SK-N-SH (cell line): ENCODE data around the gene FZD7. TPM values are rescaled to one million over a fixed set of nuclear protein-coding genes. Genes with fewer than 3 reads are reported as not detected.

Experiments used
- CTCF ChIA-PET: fragments of 300-600, 350-600 bp; formaldehyde crosslinking; extraction: SDS; loops from one replicate; lab custom pipeline; 2021; lab: Yijun Ruan, JAX
- POLR2A ChIA-PET: fragments of 350-600 bp; sonication (Branson Sonifier 250); formaldehyde crosslinking; extraction: SDS; loops from one replicate; lab custom pipeline; 2020; ENCODE audit warnings: antibody characterized with exemption, inconsistent platforms; lab: Yijun Ruan, JAX
- DNase-seq: peaks from one replicate; pipeline ENCODE4 v3.0.0; 2012
- H2AFZ ChIP-seq: fragments of 200-600 bp; sonication (generic); 2 replicates; pipeline ENCODE4 v1.8.1; 2016; ENCODE audit warnings: antibody characterized with exemption, mild to moderate bottlenecking, low read depth
- H3F3A ChIP-seq: fragments of 200-600 bp; sonication (generic); replicated peaks from 2 replicates; pipeline ENCODE3; 2016; ENCODE audit warnings: antibody characterized with exemption, mild to moderate bottlenecking; ENCODE audit not compliant: insufficient read depth
- H3K27ac ChIP-seq, 2 experiments: fragments of 200-500 bp in 1 of 2; fragments of 200-600 bp in 1 of 2; sonication (Bioruptor generic) in 1 of 2; sonication (generic), shearing (Covaris generic) in 1 of 2; 2 replicates each; pipeline versions ENCODE4 v1.5.1 to v1.6.1; 2014 to 2016; ENCODE audit warnings: low read depth in 2 of 2, inconsistent platforms in 1 of 2, low read length in 1 of 2, mild to moderate bottlenecking in 1 of 2, mixed read lengths in 1 of 2
- H3K27me3 ChIP-seq: fragments of 200-600 bp; sonication (generic), shearing (Covaris generic); 2 replicates; pipeline ENCODE4 v1.6.1; 2016; ENCODE audit warnings: mixed run types; ENCODE audit not compliant: insufficient read depth
- H3K36me3 ChIP-seq, 2 experiments: fragments of 200-500 bp in 1 of 2; fragments of 200-600 bp in 1 of 2; sonication (Bioruptor generic) in 1 of 2; sonication (generic) in 1 of 2; replicated peaks in 1 of 2; 2 replicates each; pipeline versions ENCODE3 to v1.5.1; 2014 to 2016; ENCODE audit warnings: low read length in 1 of 2, mild to moderate bottlenecking in 1 of 2; ENCODE audit not compliant: insufficient read depth in 2 of 2, control insufficient read depth in 1 of 2
- H3K4me1 ChIP-seq, 2 experiments: fragments of 200-500 bp in 1 of 2; fragments of 200-600 bp in 1 of 2; sonication (Bioruptor generic) in 1 of 2; sonication (generic), shearing (Covaris generic) in 1 of 2; 2 replicates each; pipeline versions ENCODE4 v1.5.1 to v1.6.1; 2014 to 2016; ENCODE audit warnings: low read depth in 1 of 2, low read length in 1 of 2, mixed run types in 1 of 2; ENCODE audit not compliant: insufficient read depth in 2 of 2, control insufficient read depth in 1 of 2
- H3K4me2 ChIP-seq: fragments of 200-600 bp; sonication (generic), shearing (Covaris generic); 2 replicates; pipeline ENCODE4 v1.6.1; 2017; ENCODE audit warnings: mixed run types
- H3K4me3 ChIP-seq, 2 experiments: fragments of 200-500 bp in 1 of 2; fragments of 200-600 bp in 1 of 2; sonication (Bioruptor generic) in 1 of 2; sonication (generic), shearing (Covaris generic) in 1 of 2; 2 replicates each; pipeline versions ENCODE4 v1.5.1 to v1.8.1; 2014 to 2016; ENCODE audit warnings: low read depth in 2 of 2, inconsistent platforms in 1 of 2, low read length in 1 of 2, mild to moderate bottlenecking in 1 of 2, mixed read lengths in 1 of 2, moderate library complexity in 1 of 2
- H3K79me2 ChIP-seq: fragments of 200-600 bp; sonication (generic); 2 replicates; pipeline ENCODE4 v1.8.1; 2017; ENCODE audit warnings: mild to moderate bottlenecking; ENCODE audit not compliant: insufficient read depth
- H3K9ac ChIP-seq: fragments of 200-600 bp; sonication (generic); 2 replicates; pipeline ENCODE4 v1.6.1; 2017; ENCODE audit warnings: mixed run types
- H3K9me2 ChIP-seq: fragments of 200-600 bp; sonication (generic); 2 replicates; pipeline ENCODE4 v1.6.1; 2017; ENCODE audit warnings: mixed run types
- H3K9me3 ChIP-seq: fragments of 200-600 bp; sonication (generic); 2 replicates; pipeline ENCODE4 v1.6.1; 2017; ENCODE audit warnings: mixed run types, mild to moderate bottlenecking, moderate library complexity
- H4K20me1 ChIP-seq: fragments of 200-600 bp; sonication (generic); 2 replicates; pipeline ENCODE4 v1.6.1; 2017; ENCODE audit warnings: mild to moderate bottlenecking, mixed run types; ENCODE audit not compliant: insufficient read depth
- CHD2 ChIP-seq: fragments of 150-350 bp; IDR thresholded peaks from 2 replicates; pipeline ENCODE4 v1.6.1; 2018; ENCODE audit warnings: low read length; ENCODE audit not compliant: partially characterized antibody
- FOSL2 ChIP-seq: IDR thresholded peaks from 2 replicates; pipeline ENCODE4 v1.4.0; 2012; ENCODE audit warnings: low read depth, mild to moderate bottlenecking, moderate library complexity, borderline replicate concordance
- FOXJ3 ChIP-seq: sonication (generic); formaldehyde crosslinking; IDR thresholded peaks from 2 replicates; pipeline ENCODE4 v1.5.1; 2020; ENCODE audit warnings: mild to moderate bottlenecking, missing genetic modification reagents
- GATA2 ChIP-seq: sonication (generic); formaldehyde crosslinking; IDR thresholded peaks from 2 replicates; pipeline ENCODE4 v1.5.0; 2020; ENCODE audit warnings: mild to moderate bottlenecking, missing genetic modification reagents
- JUND ChIP-seq: IDR thresholded peaks from 2 replicates; pipeline ENCODE4 v1.4.0; 2012
- NFIC ChIP-seq: IDR thresholded peaks from 2 replicates; pipeline ENCODE4 v1.4.0; 2012; ENCODE audit warnings: borderline replicate concordance
- POLR2AphosphoS5 ChIP-seq: IDR thresholded peaks from 2 replicates; pipeline ENCODE4 v1.6.1; 2012; ENCODE audit warnings: low read depth, low read length
- RAD21 ChIP-seq: IDR thresholded peaks from 2 replicates; pipeline ENCODE4 v1.6.1; 2012; ENCODE audit warnings: mild to moderate bottlenecking, low read length
- RCOR1 ChIP-seq: fragments of 150-350 bp; IDR thresholded peaks from 2 replicates; pipeline ENCODE4 v1.6.1; 2017; ENCODE audit warnings: antibody characterized with exemption, low read length
- RFX5 ChIP-seq: IDR thresholded peaks from 2 replicates; pipeline ENCODE4 v1.6.1; 2012; ENCODE audit warnings: mild to moderate bottlenecking, improper control_type of control experiment, low read length
- RXRA ChIP-seq: IDR thresholded peaks from 2 replicates; pipeline ENCODE4 v1.4.0; 2012; ENCODE audit warnings: low read depth, mild to moderate bottlenecking, borderline replicate concordance
- SIN3A ChIP-seq: IDR thresholded peaks from 2 replicates; pipeline ENCODE4 v1.6.1; 2012; ENCODE audit warnings: low read depth, mild to moderate bottlenecking, low read length, moderate library complexity, borderline replicate concordance
- SMC3 ChIP-seq: IDR thresholded peaks from 2 replicates; pipeline ENCODE4 v1.6.1; 2012; ENCODE audit warnings: low read depth, low read length, improper control_type of control experiment
- TCF12 ChIP-seq: IDR thresholded peaks from 2 replicates; pipeline ENCODE4 v1.4.0; 2012
- YY1 ChIP-seq: IDR thresholded peaks from 2 replicates; pipeline ENCODE4 v1.4.0; 2012; ENCODE audit warnings: low read depth, mild to moderate bottlenecking
- WGBS: methylation state at CpG from one replicate; pipeline ENCODE4 v1.1.6; 2017; ENCODE audit warnings: low lambda C conversion rate; 5-methylcytosine and 5-hydroxymethylcytosine counted together
- polyA plus RNA-seq, 3 experiments: library from polyadenylated mRNA; depleted of rRNA; stranded (reverse); fragments of >200 nt; gene quantifications; 2 replicates each; pipeline ENCODE4 v1.2.3, GENCODE V29; 2012
- TF ChIP-seq, protein P1 (sequence below): IDR thresholded peaks from 2 replicates; pipeline ENCODE4; 2012
- TF ChIP-seq, protein P2 (sequence below): fragments of 200-600 bp; sonication (generic); IDR thresholded peaks from 2 replicates; pipeline ENCODE4 v1.6.1; 2017; ENCODE audit warnings: antibody characterized with exemption, mild to moderate bottlenecking, moderate library complexity
- TF ChIP-seq, protein P3 (sequence below): IDR thresholded peaks from 2 replicates; pipeline ENCODE4 v1.4.0; 2012; ENCODE audit warnings: low read depth, borderline replicate concordance

FZD7 gene
- polyA plus RNA-seq, 1 of the 3 experiments (the other 2 are of a cell fraction): 19.7 TPM

DNA sequence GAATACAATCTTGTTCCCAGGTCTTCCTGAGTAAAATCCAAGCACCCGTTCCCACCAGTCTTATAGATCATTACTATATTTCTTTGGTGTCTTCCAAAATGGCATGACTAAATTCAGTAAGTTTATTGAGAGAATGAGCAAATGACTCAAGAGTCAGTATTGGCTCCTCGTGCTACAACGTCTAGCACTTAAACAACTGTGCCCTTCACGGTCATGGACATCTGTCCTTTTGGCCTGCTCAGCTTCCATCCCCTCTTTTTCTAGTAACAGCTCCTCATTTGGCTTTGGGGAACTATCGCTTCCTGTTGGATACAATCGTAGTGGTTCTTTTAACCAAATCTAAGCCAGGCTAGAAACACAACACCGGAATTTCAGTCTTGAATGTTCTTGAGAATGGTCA lies 24.1 kb upstream of the FZD7 start (continued):
- no peak for TF ChIP-seq RAD21
- TF ChIP-seq, protein P1, sequence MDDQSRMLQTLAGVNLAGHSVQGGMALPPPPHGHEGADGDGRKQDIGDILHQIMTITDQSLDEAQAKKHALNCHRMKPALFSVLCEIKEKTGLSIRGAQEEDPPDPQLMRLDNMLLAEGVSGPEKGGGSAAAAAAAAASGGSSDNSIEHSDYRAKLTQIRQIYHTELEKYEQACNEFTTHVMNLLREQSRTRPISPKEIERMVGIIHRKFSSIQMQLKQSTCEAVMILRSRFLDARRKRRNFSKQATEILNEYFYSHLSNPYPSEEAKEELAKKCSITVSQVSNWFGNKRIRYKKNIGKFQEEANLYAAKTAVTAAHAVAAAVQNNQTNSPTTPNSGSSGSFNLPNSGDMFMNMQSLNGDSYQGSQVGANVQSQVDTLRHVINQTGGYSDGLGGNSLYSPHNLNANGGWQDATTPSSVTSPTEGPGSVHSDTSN: no peak
- TF ChIP-seq FOSL2: no peak

DNA sequence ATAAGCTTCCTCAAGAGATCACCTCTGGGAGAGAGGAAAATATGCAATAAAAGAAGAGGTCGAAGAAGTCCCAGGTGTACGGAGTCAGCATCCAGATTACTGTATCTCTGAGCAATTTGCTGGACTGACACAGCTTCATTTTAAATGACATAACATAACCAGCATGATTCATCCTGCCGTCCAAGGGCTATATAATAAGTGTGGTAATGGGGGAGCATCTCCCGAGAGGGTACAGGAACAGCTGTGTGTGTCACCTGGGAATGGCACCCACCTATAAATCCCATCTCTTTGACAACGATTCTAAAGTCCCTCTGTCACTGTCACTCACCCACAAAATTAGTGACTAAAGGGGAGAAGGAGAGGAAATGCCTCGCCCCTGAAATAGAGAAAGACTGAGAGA lies 19.3 kb upstream of the FZD7 start:
- no peak for DNase-seq
- Histone ChIP-seq H4K20me1 (no peaks in the 10 kb centered on the region), H3K9me2 (no peaks in the 10 kb centered on the region), H3K27me3 (no peaks in the 10 kb centered on the region), H3K27ac (peak overlapping the region; percentile 43 to 91; a peak in 3 of 4 replicates), H2AFZ (no peak overlapping the region; the same call in 1 of the 2 replicates), H3K9ac (no peak overlapping the region), H3F3A (peaks cover 18% of the 10 kb centered on the region), H3K36me3 (no peaks in the 10 kb centered on the region), H3K4me3 (no peak overlapping the region), H3K4me2 (peak overlapping the region; percentile 48), H3K4me1 (peaks cover 12 to 39% of the 10 kb centered on the region in 2 experiments; a peak in 3 of 4 replicates), H3K9me3 (no peaks in the 10 kb centered on the region), H3K79me2 (no peaks in the 10 kb centered on the region)
- CTCF ChIA-PET: interaction anchor here (1.1 to 2.0 kb wide), 4 partner anchors 17 to 154 kb away, joined by 3 to 8 read pairs (median 6); no protein-coding TSS in a partner anchor
- TF ChIP-seq, protein P1: peak; percentile 66
- peak; percentile 62; the same call in 1 of the 2 replicates for TF ChIP-seq FOSL2
- no peak for TF ChIP-seq RCOR1
- TF ChIP-seq YY1: no peak
- TF ChIP-seq TCF12: peak; percentile 41; the same call in 1 of the 2 replicates
- TF ChIP-seq JUND: peak; percentile 62
- 12% methylated on average over 6 of the region's 6 CpGs for WGBS
- POLR2A ChIA-PET: interaction anchor here (0.7 to 1.4 kb wide), 2 partner anchors 17 to 200 kb away, joined by 3 read pairs; no protein-coding TSS in a partner anchor

DNA sequence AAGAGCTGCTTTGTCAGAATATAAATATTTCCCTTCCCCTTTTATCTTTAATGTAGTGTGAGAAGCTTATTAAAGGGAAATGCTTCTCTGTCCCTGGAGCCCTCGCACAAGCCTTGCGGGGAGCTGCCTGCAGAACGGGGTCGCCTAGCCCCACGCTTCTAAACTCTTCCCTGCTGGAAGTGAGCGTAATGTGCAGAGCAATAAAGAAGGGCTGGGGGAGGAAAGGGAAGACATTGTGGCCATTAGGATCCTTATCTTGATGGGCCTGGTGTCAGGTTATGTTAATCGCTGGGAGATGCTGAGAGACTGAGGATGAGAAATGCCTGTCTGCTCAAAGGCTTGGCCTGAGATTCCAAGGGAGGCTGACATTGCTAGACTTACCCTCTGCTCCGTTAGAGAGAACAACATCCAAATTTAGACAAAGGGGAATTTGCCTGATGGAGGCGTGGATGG lies 18.9 kb upstream of the FZD7 start:
- H3K9me2 ChIP-seq: no peaks in the 10 kb centered on the region
- peak overlapping the region; percentile 48 for H3K4me2 ChIP-seq
- no peak overlapping the region for H3K4me3 ChIP-seq
- ChIA-PET POLR2A (interaction anchor here (0.7 to 1.4 kb wide), 2 partner anchors 17 to 200 kb away, joined by 3 read pairs; no protein-coding TSS in a partner anchor), CTCF (interaction anchor here (1.3 to 2.0 kb wide), 3 partner anchors 37 to 155 kb away, joined by 3 to 7 read pairs (median 4); no protein-coding TSS in a partner anchor)
- H3K4me1 ChIP-seq: peaks cover 12 to 40% of the 10 kb centered on the region in 2 experiments; a peak in 3 of 4 replicates
- peak; percentile 62 for DNase-seq
- WGBS: 30% methylated on average over 8 of the region's 9 CpGs
- no peaks in the 10 kb centered on the region for H3K27me3 ChIP-seq
- H3F3A ChIP-seq: peaks cover 18% of the 10 kb centered on the region
- H3K36me3 ChIP-seq: no peaks in the 10 kb centered on the region
- no peaks in the 10 kb centered on the region for H3K9me3 ChIP-seq
- H3K79me2 ChIP-seq: no peaks in the 10 kb centered on the region
- no peak overlapping the region for H3K9ac ChIP-seq
- peak overlapping the region; percentile 43 to 91; a peak in 3 of 4 replicates for H3K27ac ChIP-seq
- no peaks in the 10 kb centered on the region for H4K20me1 ChIP-seq
- no peak overlapping the region; the same call in 1 of the 2 replicates for H2AFZ ChIP-seq
- TF ChIP-seq, protein P1: peak; percentile 59; the same call in 1 of the 2 replicates
- TF ChIP-seq RAD21 (peak; percentile 40; the same call in 1 of the 2 replicates), CHD2 (peak; percentile 67), YY1 (no peak), FOSL2 (no peak), SIN3A (no peak), TCF12 (0 out of 2 replicates have a peak, but pooled peaks have one; percentile 21), RXRA (no peak), POLR2AphosphoS5 (no peak), GATA2 (CRISPR knock-in tag) (peak; percentile 95), FOXJ3 (CRISPR knock-in tag) (peak; percentile 41; the same call in 1 of the 2 replicates), SMC3 (peak; percentile 10; the same call in 1 of the 2 replicates), NFIC (peak; percentile 63; the same call in 1 of the 2 replicates), RFX5 (no peak), RCOR1 (peak; percentile 87)
- TF ChIP-seq, protein P2, sequence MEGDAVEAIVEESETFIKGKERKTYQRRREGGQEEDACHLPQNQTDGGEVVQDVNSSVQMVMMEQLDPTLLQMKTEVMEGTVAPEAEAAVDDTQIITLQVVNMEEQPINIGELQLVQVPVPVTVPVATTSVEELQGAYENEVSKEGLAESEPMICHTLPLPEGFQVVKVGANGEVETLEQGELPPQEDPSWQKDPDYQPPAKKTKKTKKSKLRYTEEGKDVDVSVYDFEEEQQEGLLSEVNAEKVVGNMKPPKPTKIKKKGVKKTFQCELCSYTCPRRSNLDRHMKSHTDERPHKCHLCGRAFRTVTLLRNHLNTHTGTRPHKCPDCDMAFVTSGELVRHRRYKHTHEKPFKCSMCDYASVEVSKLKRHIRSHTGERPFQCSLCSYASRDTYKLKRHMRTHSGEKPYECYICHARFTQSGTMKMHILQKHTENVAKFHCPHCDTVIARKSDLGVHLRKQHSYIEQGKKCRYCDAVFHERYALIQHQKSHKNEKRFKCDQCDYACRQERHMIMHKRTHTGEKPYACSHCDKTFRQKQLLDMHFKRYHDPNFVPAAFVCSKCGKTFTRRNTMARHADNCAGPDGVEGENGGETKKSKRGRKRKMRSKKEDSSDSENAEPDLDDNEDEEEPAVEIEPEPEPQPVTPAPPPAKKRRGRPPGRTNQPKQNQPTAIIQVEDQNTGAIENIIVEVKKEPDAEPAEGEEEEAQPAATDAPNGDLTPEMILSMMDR: no peak
- TF ChIP-seq, protein P3, sequence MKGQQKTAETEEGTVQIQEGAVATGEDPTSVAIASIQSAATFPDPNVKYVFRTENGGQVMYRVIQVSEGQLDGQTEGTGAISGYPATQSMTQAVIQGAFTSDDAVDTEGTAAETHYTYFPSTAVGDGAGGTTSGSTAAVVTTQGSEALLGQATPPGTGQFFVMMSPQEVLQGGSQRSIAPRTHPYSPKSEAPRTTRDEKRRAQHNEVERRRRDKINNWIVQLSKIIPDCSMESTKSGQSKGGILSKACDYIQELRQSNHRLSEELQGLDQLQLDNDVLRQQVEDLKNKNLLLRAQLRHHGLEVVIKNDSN: no peak
